ENCODE measurements around the gene KCNE2.

The KCNE2 gene, protein sequence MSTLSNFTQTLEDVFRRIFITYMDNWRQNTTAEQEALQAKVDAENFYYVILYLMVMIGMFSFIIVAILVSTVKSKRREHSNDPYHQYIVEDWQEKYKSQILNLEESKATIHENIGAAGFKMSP

DNA sequence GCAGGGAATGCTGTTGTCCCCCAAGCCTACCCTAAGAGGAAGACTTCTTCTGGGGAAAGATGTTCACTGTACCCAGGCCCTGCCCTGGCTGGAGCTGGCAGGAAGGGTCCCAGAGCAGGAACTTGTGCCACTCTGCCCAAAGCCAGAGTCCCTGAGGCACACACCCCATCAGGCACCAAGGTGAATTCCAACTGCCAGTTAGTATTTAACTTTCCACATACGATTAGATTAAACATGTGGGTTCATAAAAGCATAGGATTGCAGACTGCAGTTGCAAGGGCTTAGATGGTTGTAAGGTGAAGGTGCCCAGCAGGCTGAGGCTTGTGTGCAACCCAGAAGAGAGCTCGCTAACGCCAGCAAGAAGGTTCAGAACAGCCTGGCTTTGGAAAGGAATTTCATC is at the start of gene KCNE2:
TSS of gene KCNE2 (plus strand) at position 274 of the 400 bp plus-strand sequence. CDS start 6,473 bp downstream, outside the sequence.
- no peak for DNase-seq (ENCODE audit: low spot score)

DNA sequence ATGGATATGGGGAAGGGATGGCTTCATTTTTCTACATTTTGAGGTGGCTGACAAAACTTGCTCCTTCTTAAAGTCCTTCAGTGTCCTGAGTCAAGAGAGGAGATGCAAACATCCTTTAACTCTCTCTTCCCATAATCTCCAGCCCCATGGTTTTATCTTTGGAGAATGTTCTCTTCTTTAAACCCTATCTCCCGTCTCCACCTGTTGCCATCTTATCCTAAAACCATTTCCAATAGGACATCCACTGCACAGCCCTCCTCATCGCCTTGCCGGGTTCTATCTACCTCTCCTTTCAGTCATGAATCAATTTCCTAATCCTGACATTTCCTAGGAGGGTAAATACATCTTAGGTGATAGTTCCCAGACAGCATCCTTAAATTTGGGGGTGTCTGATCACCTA is 44.2 kb upstream of the KCNE2 start:
- DNase-seq (ENCODE audit: low spot score), result no peak

DNA sequence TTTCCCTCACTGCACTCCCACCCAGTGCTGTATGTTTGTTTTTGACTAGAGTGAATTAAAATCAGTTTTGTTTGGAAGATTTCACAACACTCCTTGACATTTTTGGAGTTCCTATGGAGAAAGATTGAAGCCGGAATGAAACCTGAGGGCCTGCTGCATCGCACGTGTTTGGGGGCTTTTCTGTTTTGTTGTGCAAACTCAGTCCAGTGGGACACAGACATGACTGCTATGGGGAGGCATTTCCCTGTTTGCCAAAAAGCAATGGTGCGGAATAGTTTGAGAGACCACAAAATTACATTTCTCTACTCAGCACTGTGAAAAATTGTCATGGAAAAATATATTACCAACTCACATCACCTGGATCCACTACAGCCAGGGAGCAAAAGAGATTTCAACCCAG is 43.8 kb upstream of the KCNE2 start:
- peak; percentile 21 for DNase-seq (ENCODE audit: low spot score)

DNA sequence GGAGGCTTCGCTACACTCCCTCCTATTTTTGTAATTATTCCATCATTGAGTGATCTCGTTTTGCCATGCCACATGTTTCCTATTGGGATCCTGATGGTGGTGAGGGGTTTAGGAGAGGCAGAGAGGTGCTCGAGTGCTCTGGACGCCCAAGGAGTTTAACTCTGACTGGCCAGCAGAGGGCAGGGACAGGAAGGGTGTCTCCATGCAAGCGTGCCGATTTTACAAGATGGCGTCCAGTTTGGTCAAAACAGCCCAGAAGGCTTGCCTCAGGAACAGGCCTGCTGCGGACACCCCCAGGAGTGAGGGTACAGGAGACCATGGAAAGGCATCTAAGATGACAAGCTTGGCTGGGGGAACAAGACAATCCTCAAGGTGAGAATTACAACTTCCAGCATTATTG is 33.8 kb upstream of the KCNE2 start:
- DNase-seq (ENCODE audit: low spot score), result no peak

DNA sequence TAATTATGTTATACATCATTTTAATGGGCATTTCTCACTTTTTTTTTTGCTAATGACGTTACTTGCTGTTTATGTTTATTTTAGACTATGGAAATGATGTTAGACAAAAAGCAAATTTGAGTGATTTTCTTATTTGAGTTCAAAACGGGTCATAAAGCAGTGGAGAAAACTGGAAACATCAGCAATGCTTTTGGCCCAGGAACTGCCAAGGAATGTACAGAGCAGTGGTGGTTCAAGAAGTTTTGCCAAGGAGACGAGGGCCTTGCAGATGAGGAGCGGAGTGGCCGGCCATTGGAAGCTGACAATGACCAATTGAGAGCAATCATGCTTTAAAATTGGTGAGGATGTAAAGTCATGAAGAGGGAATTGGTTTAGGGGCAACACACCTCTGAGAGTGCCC is 32.1 kb upstream of the KCNE2 start:
- DNase-seq (ENCODE audit: low spot score), result no peak

DNA sequence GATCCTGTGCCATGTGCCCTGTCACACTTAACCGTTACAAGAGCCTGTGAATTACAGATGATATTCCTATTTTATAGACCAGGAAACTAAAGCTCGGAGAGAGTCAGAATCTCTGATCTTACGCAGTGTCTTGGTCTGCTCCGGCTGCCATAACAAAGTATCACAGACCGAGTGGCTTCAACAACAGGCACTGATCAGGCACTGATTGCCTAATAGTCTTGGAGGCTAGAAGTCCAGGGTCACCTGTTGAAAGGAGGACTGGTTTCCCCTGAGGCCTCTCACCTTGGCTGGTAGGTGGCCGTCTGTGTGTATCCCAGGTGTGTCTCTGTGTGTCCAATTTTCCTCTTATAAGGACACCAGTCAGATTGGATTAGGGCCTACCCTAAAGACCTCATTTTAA is 31.5 kb upstream of the KCNE2 start:
- no peak for DNase-seq (ENCODE audit: low spot score)

DNA sequence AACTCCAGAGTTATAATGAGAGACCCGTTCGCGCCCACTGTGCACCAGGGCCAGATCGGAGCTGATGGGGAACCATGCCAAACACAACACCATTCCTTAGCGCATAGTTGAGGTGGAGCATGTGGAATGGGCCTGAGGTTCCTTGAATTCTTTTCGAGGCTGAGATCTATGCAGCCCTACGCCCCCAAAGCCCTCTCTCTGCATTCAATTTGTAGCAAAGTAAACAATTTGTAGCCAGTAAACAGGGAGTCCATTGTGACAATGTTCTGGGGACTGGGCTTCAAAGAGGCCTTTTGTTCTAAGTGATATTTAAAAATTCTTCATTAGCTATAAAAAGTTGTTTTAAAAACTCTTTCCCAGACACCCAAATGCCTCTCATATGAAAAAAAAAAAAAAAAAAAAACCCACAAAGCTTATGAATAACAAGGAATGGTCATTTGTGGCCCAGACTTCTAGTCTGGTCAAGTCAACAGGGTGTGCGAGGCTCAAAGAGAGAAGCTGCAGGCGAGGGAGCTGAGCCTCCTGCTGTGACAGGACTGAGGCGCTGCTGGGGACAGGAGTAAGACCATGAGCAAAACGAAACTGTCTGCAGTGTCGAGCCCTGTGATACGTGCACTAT is 30.6 kb upstream of the KCNE2 start:
- DNase-seq (ENCODE audit: low spot score), result no peak

DNA sequence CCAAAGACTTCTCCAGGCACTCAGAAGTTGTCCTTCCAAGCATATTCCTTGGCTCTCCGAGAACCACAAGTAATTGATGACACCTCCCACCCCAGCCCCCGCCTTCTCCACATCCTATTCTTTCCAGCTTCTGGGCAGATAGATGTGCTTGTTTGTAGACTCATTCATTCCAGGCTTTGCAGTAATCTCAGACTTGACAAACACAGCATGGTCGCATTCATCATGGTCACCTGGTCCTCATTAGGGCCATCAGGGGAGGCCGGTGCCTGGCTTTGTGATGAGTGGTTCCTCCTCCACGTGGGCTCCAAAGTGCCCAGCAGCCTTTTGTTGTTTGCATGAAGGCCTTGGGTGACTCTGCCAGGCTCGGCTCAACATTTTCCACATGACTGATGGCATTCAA is 28.5 kb upstream of the KCNE2 start:
- peak; percentile 16 for DNase-seq (ENCODE audit: low spot score)

DNA sequence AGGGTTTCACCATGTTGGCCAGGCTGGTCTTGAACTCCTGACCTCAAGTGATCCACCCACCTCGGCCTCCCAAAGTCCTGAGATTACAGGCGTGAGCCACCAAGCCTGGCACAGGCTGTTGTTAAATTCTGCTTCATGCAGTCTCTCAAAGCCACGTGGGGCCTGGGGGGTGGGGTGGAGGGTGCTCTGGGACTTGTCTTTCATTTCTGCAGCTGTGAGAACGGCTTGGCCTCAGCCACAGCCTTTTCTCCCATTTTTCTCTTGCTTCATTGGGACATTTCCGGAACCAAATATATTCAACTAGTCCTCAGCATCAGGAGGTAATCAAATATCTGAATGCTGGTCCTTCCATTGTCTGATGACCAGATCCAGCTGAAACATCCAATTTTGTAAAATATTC is 27.6 kb upstream of the KCNE2 start:
- DNase-seq (ENCODE audit: low spot score), result no peak

DNA sequence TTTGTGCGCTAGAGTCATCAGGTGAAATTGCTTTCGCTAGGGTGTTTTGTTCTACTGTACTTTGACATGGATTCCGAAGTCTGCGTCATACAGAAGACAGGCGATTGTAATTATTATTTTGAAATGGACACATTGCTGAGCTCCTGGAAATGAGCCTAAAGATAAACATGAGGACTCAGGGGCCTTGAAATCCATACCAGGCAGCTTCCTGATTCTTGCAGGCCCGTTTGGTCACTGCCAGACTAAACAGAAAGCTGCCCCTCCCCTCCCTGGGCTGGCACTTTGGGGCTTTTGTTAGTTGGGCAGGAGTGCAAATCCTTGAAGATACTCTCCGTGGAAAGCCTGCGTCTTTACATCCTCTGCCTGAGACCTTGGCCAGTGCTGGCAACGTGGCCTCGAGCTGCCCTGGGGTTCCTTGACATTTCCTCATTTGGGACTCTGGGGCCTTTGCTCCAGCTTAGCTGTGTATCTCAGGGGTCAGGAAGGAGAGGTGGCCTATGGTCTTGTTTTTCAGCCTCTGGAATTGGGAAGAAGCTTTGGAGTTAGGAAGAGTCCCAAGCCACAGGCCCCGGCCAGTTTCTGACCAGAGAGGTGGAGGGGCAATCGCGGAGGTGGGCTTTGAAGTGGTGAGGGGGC is 26.9 kb upstream of the KCNE2 start:
- no peak for DNase-seq (ENCODE audit: low spot score)

DNA sequence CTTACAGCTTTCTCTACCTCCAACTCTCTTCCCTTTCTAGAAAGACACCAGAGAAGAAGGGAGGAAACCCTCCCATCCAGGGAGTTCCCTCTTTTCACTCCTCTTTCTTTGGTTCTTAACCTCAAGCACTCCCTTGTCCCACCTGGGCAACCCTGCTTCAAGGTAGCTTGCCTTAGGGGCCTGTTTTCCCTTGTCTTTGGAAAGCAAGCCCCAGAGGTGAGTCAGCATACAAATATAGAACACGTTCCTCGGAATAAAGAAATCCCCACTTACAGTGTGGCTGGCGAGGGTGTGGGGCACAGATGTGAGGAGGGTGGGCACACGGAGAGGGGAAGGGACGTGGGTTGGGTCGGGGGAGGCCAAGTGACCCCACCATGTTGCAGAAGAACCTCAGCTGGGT is 26.1 kb upstream of the KCNE2 start:
- DNase-seq (ENCODE audit: low spot score), result no peak

DNA sequence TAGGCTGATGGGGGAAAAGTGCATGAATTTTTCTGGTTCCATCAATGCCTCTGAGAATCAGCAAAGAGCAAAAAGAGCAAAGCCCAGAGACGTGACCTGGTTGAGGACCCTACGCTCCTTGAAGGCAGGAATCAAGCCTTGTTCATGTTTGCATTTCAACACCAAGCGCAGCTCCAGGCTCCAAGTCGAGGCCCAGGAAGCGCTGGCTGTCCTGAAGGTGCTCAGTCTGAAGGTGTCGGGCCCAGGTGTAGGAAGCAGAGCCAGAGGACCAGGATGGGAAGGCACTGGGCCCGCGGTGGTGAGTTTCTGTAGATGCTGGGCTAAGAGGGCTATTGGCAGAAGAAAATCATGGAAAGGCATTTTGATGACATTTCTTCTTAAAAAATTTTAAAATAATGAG is 25.6 kb upstream of the KCNE2 start:
- no peak for DNase-seq (ENCODE audit: low spot score)

DNA sequence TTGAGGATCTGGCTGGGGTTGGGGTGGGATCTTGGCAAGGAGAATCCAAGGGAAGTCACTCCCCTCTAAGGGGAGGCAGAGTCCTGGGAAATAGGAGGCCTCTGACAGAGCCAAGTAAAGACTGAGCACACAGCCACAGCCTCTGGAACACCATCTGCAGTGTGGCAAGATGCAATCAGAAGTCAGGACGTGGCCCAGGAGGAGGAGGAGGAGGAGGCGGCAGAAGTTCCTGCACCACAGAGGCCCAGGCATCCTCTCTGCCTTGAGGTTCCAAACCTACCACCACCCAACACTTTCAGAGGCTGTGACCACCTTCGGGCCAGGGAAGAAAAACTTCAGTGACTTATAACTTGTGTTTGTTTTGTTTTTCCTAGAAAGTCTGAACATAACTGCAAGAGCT is 23.7 kb upstream of the KCNE2 start:
- DNase-seq (ENCODE audit: low spot score), result no peak

DNA sequence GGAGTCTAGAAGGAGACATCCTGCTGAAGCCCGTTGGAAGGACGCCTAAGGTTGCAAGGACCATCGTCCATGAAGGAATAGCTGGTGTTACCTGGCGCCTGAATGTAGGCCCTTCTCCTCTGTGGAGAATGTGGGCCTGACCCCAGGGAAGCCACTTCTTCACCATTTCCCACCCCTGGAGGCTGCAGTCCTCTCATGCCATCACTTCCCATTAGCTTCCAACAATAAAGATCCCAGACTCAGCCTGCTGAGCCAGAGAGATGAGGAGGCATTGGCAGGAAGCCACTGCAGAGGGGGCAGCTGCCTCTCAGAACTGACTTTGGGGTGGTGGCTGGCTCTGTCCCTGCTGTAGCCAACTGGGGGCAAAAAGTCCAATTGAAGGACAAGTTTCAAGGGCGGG is 21.3 kb upstream of the KCNE2 start:
- DNase-seq (ENCODE audit: low spot score), result no peak

DNA sequence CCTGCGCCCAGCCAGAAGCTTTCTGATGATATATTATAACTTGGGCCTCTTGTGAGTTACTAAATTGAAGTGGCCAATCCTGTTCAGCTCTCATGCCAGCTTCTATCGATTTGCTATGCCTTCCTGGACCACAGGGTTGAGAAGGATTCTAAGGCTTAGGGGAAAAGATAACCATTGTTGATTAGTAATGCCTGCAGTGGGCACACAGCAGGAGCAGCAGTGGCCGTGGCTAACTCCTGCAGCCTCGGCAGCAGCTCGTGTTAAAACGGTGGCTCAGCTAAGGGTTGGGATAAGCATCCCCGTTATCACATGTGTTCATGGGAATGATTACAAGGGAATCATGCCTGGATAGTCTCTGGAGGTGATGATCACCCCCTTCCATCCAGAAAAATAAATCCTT is 20.5 kb upstream of the KCNE2 start:
- DNase-seq (ENCODE audit: low spot score), result no peak

DNA sequence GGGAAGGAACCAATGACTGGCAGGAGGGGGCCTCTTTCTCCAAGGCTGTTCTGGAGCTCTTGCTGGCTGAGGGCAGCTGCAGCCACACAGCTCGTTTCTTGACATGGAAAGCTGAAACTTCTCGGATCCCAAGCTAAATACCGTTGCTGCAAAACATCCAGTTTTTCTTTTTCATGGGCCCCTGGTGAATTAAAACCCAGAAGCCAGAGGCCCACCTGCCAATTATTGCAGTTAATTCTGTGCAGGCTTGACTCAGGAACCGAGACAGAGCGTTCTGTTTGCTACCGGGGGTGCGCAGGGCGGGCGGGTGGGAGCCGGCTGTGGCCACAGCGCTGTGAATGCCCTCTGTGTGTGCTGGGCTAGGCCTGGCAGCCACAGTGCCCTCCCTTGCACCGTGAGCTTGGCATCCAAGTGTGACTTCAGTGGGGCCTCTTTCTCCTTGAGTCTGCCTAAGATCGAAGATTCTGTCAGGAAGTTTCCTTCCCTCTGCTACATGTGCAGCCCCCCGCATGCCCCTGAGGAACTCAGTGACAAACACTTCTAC is 19.9 kb upstream of the KCNE2 start:
- DNase-seq (ENCODE audit: low spot score), result no peak

DNA sequence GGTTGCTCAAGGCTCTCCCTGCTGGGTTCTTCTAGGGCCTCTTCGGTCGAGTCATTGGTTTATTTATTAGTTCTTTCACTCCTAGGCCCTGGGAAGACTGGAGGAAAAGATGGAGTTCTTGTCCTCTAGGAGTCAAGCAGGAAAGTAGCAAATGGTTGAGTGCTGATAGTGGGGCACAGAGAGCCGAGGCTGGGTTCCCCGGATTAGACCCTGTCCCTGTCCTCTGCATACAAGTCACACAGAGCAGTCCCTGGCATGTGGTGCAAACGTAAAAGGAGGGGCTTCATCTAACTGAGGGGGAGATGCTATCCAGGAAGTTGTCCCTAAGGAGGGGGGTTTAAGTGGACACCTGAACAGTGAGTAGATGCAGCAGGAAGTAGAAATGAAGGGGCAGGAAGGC is 19.2 kb upstream of the KCNE2 start:
- no peak for DNase-seq (ENCODE audit: low spot score)

DNA sequence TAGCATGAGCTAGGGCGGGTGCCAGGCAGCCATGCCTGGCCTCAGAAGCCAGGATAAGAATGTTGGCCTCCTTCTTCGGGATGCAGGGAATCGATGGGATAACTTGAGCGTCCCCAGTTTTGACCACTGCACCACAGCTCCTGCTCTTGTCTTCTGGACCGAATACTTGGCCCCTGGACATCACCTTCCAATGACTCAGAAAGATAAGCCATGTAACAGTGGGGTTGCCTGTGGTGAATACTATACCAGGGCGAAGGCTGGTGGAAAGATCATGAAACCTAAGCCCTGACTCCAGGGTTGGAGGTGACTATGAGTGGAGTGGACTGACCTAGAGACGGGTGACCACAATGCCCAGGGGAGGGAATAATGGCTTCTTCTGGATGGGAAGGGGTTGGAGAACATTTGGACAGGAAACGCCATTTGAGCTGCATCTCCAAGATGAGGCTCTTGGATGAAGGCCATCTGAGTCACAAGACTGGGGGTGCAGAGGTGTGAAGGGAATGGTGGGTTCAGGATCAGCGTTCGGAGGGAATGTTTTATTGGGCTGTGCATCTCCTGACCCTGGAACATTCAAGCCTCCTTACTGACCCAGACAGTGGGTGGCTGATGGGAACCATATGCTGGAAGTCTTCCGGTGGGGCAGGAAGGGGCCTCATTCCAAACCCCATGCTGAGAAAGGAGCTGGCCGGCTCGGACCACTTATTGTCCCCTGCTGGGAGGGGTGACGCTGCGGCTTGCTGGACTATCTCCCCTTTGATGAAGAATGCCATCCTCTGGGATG is 18.5 kb upstream of the KCNE2 start:
- no peak for DNase-seq (ENCODE audit: low spot score)

DNA sequence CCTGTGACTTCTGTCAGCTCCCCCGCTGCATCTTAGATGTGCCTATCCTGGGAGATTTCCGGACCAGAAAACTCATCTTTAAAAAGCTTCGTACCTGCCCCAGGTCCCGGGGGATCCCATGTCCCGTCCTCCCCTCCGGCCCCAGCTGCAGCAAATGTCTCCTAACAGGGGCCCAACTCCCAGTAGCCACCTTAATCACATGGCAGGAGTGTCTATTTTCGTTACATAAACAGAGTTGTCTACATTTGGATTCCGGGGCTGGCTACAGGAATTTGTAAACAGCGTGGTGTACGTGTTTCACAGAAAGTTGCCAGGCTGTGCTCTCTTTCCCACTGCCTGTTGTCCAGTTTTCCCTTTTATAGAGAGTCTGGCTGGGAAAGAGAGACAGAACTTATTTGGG is 17.9 kb upstream of the KCNE2 start:
- DNase-seq (ENCODE audit: low spot score), result no peak

DNA sequence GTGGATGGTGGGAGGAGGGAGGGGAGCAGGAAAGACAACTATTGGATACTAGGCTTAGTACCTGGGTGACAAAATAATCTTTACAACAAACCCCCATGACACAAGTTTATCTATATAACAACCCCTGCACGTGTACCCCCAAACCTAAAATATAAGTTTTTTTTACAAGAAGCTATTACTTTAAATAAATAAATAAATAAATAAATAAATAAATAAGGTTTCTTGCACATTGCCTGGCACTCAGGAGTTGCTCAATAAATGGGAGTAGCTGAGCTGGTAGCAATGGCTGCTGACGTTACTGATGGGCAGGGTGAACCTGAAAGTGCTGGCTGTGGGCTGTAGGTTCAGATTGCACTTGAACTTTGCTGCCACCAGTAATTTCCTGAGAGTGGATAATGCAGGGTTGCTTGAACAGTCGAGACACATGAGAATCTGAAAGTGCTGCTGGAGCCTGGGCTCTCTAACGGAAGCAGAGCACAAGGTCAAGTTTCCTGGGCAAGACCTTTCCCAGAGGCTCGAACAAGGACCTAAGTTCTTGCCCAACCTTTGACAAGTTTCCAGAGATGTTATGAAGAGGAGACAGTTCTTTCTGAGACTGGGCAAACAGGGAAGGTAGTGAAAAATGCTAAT is 14.8 kb upstream of the KCNE2 start:
- DNase-seq (ENCODE audit: low spot score), result no peak

DNA sequence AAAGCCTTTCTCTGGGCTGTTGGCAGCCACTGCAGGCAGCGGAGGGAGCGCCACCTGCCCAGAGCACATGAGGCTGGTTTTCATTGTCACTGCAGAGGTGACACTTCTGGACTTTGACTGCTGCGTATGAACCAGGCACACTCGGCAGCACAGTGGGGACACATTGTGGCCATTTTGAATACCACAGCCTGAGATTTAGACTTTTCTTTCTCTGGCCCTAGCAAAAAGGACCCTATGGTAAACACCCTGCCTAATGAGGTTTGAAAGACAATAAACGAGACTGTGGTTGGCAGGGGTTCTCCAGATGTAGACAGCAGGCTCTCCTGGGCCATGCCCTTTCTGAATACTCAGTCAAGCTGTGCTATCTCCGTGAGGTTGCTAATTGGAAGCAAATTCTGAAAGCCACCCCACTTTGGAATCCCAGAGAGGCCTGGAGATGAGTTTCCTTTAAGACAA is 12.0 kb upstream of the KCNE2 start:
- peak; percentile 52 for DNase-seq (ENCODE audit: low spot score)

DNA sequence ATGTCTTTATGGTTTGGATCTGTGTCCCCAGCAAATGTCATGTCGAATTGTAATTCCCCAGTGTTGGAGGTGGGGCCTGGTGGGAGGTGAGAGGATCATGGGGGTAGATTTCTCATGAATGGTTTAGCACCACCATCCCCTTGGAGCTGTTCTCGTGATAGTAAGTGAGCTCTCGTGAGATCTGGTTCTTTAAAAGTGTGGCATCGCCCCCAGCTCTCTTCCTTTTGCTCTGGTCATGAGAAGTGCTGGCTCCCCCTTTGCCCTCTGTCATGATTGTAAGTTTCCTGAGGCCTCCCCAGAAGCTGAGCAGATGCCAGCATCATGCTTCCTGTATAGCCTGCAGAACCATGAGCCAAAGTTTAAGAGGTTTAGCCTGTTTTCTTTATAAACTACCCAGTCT is 11.2 kb upstream of the KCNE2 start:
- DNase-seq (ENCODE audit: low spot score), result no peak
